GM21786 (cell line): ENCODE results near the gene KCNJ9.
"Not testable (repeated sequence)": the region's sequence is repeated elsewhere in the genome, so short reads cannot be mapped to it uniquely, and the experiment has no call there.

Source experiments
- ATAC-seq: cut with Tn5 transposase; IDR thresholded peaks from one replicate; pipeline ENCODE4 v1.9.1; 2021; ENCODE audit not compliant: unreplicated experiment

Gene KCNJ9

DNA sequence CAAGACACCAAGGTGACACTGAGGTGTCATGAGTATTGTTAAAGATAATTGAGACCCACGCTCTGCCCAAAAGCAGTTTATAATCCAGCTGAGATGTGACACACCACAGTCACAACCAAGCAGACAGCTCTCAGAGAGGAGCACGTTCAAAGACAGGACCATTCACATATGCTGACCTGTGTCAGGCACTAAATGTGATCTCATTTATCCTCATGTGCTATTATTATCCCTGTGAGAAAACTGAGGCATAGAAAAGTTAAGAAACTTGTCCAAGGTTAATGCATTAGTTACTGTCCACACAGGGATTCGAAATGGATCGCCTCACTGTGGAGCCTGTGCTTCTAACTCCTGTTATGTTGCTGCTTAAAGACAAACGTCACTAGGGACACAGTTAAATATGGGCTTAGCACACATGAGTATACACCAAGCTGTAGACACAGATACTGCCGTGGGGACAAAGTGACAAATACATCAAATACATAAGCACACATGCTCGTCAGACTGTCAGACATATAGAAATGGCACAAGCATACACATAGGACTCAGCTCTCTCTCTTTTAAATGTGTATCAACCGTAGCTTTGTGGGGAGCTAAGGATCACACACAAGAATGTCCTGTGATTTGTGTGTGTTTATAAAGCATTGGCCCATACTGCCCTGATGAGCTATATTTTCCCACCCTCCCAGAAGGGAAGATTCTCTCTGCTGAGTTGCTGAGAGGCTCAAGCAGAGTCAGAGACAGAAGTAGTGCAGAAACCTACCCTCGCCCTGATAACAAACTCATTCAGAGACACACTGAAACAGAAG is 20.6 kb downstream of the KCNJ9 start:
- no peak for ATAC-seq

DNA sequence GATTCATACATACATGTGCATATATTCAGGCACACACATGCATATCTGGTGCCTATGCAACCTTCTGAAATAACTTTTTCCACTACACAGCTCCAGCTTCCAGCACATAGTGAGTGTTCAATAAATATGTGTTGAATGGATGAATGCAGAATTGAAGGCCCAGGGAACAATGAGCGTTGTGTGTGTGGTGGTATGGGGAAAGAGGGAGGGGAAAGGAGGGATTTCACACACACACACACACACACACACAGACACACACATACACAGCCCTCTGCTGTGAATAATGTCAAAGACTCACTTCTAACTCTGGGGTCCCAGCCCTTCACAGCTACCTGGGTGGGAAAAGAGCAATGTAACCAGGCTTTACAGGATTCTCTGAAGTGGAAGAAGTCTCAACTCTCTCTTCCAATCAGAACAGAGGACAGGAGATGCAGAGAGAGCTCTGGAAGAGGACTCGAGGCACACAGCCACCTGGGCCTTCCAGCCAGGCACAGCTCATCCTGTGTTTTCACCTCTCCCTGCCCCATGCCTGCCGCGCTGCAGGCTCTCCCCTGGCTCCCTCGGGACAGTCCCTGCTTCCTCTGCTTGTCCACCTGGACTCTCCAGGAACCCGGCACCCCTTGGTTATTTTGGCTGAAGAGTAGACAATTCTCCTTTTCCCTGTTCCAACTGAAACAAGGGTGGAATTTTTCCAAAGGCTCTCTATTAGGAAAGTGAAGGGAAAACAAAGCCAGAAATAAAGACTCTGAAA is 22.5 kb downstream of the KCNJ9 start:
- ATAC-seq: no peak

DNA sequence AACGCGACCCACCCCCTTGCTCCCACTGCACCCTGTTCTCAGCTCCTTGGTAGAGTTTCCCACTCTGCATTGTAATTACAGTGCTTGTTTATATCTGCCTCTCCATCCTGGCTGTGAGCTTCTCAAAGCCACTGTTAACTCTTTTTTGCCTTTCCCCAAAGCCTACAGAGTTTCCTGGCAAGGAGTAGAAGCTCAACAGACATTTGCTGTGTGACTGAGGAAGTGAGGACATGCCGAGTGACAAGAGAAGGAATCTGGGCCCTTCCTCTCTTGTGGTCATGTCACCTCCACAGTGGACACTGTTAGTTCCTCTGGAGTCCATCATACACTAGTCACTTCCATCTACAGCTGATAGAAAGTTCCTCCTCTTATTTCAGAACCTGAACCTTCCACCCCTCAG is 23.1 kb downstream of the KCNJ9 start:
- ATAC-seq: no peak

DNA sequence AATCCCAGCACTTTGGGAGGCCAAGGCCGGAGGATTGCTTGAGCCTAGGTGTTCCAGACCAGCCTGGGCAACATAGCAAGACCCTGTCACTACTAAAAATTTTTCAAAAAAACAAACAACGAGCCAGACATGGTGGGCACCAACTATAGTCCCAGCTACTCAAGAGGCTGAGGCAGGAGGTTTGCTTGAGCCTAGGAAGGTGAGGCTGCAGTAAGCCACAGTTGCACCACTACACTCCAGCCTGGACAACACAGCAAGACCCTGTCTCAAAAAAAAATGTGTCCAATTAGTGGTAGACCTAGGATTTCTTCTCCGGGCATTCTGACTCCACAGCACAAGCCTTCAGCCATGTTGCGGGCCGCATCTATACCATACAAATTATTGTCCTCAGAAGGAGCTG is 23.8 kb downstream of the KCNJ9 start:
- ATAC-seq: no peak

DNA sequence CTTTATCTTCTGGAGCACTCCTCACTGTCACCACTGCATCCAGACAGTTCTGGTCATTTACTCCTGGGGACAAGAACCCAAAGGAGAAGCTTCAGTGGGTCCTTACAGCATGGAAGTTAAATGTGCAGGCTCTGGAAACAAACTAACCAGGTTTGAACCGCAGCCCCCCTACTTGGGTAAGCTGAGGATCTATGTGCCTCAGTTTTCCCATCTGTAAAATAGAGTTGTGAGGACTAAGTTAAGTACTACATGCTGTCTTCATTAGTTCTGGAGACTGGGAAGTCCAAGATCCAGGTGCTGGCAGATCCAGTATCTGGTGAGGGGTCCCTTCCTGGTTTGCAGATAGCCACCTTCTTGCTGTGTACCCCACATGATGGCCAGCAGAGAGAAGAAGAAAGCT is 26.2 kb downstream of the KCNJ9 start:
- ATAC-seq: no peak

DNA sequence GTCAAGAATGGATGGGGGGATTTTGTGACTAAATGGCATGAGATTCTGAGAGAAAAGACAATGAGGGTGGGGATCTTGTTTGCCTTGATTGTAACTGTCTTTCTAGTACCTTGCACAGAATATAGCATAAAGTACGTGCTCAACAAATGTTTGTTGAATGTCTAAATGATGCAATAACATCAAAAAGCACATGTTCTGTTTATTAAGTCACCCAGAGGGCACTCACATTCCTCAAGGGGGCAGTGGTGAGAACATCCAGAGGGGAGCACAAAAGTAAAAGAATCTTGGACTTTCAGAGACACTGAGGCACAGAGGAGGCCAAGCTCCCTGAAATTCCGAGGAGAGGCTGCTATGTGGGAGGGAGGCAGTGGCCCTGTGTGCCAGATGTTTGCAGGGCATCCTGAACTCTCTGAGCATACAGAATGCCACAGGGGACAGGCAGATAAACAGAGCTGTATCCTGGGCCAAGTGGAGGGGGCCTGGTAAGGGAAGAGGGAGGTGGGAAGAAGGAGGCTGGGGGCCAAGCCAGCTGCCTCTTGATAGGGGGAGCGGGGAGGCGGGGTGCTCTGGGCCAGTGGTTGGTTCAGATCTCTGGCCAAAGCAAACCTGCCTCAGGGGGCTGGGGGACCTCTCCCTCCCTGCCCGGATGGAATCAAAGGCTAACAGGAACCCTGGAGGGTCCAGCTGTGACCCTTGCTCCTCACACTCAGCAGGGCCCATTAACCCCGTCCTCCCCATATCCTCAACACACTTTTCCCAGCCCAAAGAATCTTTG is 27.7 kb downstream of the KCNJ9 start:
- ATAC-seq: no peak

DNA sequence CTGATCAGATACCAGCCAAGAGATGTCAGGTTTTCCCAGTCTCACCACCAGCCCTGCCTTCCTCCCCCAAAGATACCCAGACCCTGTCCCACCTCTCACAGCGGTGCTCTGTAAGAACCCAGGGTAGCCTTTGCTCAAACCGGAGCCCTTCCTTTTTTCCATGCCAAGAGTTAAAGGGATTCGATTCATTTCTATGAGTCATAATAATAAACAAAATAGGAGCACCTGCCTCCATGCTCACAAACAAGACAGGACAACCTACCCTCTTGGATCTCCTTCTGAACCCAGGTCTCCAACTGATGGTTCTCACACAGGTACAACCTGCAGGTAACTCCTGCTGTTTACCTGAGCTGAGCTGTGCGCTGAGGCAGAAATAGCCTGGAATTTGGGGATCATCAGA is 28.3 kb downstream of the KCNJ9 start:
- ATAC-seq: no peak

DNA sequence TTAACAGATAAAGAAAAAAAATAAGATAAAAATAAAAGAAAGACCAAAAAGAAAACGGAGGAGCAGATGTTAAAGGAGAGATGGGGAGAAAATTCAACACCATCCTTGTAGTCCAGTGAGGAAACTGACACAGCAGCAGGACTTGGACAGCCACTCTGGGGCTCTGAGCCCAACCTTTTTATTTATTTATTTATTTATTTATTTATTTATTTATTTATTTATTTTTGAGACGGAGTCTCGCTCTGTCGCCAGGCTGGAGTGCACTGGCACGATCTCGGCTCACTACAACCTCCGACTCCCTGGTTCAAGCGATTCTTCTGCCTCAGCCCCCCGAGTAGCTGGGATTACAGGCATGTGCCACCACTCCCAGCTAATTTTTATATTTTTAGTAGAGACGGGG is 30.1 kb downstream of the KCNJ9 start:
- ATAC-seq: not testable (repeated sequence)

DNA sequence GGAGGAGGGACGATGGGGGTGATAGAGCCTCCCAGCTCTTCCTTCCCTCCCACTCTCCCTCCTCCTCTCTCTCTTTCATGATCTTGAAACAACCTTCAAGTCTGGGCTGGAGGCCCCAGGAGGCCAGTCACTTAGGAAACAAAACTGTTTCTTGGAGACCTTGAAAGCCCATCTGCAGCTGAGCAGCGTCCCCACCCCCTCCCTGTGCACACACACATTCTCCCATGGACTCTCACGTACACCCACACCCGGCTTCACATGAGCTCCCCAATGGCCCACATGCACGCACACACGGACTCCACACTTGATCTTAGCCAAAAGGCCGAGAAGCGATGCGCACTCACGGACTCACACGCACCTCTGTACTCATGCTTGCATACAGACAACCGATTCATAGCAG is 31.0 kb downstream of the KCNJ9 start:
- ATAC-seq: no peak

DNA sequence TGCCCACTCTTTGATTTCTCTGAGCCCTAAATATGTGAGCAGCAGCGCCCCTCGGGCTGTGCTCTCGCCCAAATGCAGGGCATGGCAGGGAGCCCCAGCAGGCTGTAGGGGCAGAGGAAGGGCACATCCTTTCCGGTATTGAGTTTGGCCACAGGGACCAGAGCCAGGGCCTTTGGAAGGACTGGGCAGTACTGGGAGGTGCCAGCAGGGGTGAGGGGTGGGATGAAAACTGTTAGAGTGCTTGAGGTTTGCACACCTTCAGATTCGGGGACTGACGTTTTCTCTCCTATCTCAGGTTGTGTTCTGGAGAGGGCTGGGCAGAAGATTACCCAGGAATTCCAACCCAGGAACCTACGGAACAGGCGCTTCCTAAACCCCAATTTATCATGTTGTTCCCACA is 32.1 kb downstream of the KCNJ9 start:
- ATAC-seq: no peak

DNA sequence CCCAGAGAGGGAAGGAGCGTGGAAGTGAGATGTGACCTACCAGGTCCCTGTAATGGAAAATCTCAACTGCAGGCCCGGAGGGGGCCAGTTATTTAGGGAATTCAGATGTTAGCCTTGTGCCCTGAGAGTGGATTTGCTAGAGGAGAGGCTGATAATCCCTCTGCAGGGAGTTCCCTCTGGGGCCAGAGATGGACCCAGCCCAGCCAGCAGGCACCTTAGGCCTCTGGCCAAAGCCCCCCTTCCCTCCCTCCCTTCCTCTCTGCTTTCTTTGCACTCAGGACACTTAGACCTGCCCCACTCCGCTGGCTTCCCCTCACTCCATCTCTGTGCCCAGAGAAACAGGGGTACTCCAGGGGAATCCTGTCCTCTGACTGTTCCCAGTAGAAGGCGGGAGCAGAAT is 32.7 kb downstream of the KCNJ9 start:
- ATAC-seq: no peak

DNA sequence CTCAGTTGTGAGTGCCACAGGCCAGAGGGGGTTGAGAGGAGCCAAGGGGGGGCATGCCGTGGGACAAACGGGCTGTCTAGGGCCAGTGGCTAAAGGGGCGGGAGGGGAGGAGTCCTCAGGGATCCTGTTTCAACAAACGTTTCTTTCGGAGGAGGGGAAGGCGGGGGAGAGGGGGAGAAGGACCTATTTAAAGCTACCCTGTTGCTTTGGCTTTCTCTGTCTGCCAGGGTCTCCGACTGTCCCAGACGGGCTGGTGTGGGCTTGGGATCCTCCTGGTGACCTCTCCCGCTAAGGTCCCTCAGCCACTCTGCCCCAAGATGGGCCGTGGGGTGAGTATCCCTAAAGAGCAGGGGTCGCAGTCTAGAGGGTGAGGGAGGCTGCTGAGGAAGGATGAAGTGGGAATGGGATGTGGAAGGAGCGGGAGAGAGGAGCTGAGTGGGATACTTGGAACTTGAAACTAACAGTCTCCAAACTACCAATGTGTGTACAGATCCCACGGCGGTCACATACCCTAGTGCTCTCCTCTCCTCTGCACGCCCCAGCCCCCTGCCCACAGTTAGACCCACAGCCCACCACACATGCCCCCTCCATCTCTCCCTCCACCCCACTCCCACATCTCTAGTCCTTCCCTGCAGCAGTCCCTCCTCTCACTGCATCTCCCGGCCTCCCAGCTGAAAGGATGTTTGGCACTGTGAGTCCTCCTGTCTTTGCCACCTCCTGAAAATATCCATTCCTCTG is 34.4 kb downstream of the KCNJ9 start, which contains the start of gene ATP1A2:
TSS of gene ATP1A2 (plus strand) at position 215 of the 738 bp plus-strand sequence. CDS start at position 318, 103 bp downstream.
- no peak for ATAC-seq

DNA sequence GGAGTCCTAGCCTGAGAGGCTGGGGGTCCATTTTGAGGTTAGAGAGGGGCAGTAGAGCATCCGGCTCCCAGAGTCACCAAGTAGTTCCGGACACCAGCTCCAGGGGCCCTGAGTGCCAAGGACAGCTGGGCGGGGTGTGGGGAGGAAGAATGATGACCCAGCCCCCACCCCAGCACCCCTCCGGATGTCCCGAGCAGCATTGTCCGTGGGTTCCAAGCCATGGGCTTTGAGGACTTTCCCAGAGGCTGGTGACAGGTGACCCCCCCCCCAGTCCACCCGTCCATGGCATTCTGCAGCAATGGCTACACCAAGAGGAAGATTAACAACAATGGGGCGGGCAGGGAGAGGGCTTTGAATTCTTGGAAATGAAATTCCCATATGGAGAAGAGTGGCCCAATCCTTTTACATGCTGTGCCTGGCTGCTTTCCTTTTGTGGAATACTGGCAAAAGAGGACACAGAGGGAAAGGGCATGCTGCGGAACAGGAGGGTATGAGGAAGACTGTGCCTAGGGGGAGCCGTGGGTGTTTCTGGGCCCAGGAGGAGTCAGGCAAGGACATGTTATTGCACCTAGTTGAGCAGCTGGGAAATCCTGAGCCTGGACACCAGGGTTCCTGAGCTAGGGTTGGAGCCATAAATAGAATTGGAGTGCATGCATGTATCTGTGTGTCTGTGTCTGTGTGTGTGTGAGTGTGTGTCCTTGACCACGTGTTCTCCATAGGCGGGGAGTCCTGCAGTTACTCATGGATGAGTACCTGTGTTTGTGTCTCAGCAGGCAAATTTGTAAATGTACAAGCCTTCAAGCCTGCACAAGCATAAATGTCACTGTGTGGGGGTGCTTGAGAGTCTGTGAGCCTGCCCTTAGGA is 35.2 kb downstream of the KCNJ9 start:
- no peak for ATAC-seq

DNA sequence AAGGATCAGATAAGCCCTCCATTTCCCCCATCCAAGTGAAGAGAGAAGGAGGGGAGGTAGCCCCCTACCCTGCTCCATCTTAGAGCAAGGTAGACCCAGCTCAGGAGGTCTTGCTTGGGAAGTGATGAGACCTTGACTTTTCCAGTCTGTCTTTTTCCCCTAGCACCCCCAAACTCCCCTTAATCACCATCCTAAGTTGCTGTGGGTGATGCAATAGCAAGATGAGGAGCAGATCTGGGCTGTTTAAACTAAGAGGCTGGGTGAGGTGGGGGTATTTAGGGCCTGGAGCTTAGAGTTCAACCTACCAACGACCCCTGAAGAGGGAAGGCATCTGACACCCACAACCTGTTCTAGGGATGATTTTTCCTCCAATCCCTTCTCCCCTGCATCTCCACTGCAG is 36.0 kb downstream of the KCNJ9 start:
- ATAC-seq: no peak

DNA sequence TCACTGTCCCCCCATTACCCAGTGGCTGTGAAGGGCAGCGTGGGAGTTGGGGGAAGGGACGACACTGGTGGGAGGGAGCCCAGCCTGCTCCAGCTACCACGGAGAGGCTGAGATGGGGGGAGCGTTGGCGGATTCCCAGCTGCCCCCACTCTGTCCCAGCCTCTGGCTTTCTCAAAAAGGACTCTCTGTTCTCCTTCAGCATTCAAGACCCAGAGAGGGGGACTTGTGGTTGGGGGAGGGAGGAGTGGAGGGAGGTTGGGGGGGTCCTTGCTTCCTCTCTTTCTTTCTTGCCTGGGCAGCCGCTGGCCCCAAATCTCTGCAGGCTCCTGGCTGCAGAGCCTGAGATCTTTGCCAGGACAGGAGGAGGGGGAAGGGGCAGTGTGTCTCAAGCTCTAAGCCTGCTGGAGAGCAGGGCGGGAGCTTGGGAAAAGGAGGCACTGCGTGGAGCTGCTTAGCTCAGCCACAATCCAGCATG is 36.4 kb downstream of the KCNJ9 start:
- no peak for ATAC-seq

DNA sequence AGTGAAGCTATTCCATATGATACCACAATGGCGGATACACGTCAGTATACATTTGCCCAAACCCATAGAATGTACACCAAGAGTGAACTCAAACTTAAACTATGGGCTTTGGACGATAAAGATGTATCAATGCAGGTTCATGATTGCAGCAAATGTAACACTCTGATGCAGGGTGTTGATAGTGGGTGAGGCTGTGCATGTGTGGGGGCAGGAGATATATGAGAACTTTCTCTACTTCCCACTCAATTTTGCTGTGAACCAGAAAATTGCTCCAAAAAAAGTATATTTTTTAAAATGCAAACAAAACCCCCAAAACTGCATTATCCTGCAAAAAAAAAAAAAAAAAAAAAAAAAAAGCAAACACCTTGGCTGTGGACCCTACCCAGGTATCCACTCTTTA is 37.6 kb downstream of the KCNJ9 start:
- no peak for ATAC-seq

DNA sequence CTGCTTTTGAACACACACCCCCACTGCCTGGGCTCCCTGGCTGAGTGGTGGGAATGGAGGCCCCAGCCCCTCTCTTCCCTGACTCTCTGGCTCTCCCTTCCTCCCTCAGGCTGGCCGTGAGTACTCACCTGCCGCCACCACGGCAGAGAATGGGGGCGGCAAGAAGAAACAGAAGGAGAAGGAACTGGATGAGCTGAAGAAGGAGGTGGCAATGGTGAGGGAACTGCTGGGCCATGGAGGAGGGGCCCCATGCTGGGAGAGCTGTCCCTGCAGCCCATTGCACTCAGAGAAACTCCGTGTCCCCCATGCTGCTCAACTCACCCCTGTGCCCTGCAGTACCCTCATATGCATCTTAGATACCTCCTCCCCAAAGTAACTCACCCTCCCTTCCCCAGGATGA is 39.5 kb downstream of the KCNJ9 start:
- no peak for ATAC-seq

DNA sequence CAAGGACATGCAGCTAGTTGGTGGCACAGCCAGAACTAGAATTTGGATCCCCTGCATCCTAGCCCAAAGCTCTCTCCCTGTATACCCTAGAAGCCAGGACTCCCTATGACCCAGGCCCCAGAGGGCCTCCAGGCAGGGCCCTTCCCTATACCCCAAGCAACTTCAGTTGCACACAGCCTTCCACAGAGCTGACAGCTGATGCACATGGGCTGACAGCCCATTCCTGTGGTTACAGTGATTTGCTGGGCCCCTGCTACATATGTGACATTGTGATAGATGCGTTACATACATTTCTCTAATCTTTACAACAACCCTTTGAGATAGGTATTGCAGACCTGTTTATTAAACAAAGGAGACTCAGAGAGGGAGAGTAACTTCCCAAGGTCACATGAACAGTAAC is 40.0 kb downstream of the KCNJ9 start:
- no peak for ATAC-seq

DNA sequence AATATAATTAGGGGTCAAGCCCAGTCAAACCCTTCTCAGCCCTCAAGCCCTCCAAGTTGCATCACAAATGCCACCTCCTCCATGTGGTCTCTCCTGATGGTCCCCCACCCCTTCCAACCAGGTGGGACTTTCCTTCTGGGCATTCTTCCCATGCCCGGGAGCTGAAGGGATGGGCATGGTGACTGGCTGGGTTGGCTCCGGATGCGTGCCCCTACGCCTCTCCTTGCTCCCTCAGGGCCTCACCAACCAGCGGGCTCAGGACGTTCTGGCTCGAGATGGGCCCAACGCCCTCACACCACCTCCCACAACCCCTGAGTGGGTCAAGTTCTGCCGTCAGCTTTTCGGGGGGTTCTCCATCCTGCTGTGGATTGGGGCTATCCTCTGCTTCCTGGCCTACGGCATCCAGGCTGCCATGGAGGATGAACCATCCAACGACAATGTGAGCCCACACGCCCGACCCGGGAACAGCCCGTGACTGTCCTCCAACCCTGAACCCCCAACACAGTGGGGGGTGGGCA is 41.7 kb downstream of the KCNJ9 start:
- no peak for ATAC-seq

DNA sequence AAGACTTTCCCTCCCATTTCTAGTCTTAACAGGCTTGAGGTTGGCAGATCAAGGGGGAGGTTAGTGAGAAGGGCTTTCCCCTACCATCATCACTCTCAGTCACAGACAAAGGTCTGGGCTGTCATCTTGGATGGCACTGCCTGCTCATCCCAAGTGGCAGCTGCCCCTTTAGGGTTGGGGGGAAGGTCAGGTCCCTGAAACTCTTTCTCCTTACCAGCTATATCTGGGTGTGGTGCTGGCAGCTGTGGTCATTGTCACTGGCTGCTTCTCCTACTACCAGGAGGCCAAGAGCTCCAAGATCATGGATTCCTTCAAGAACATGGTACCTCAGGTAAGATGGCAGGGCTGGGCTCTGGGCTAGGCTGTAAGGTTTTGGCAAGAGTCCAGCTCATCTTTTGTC is 42.4 kb downstream of the KCNJ9 start:
- no peak for ATAC-seq
